Effector memory CD4-positive, alpha-beta T cell (primary cell): ENCODE measurements around the gene LRRC14B.

Experiments used
- DNase-seq, 3 donors: peaks; one replicate each; pipeline ENCODE4 v3.0.0-alpha.2; 2020
- H3K27ac ChIP-seq: 2 replicates; pipeline ENCODE4 v1.7.0; 2013; ENCODE audit warnings: mild to moderate bottlenecking, low read length, moderate library complexity; ENCODE audit not compliant: insufficient read depth, poor library complexity, severe bottlenecking
- H3K27me3 ChIP-seq: replicated peaks from 2 replicates; pipeline ENCODE4 v1.7.0; 2013; ENCODE audit warnings: mild to moderate bottlenecking, low read length; ENCODE audit not compliant: insufficient read depth, control insufficient read depth, poor library complexity, severe bottlenecking
- H3K36me3 ChIP-seq: 2 replicates; pipeline ENCODE4 v1.7.0; 2013; ENCODE audit warnings: mild to moderate bottlenecking, low read length, moderate library complexity; ENCODE audit not compliant: control insufficient read depth, insufficient read depth
- H3K4me1 ChIP-seq: 2 replicates; pipeline ENCODE4 v1.7.0; 2013; ENCODE audit warnings: low read length, mild to moderate bottlenecking; ENCODE audit not compliant: control insufficient read depth, insufficient read depth, poor library complexity, severe bottlenecking
- H3K4me3 ChIP-seq: 2 replicates; pipeline ENCODE4 v1.7.0; 2013; ENCODE audit warnings: low read length, low read depth, mild to moderate bottlenecking; ENCODE audit not compliant: insufficient read depth, poor library complexity, severe bottlenecking
- H3K9me3 ChIP-seq: 2 replicates; pipeline ENCODE4 v1.7.0; 2013; ENCODE audit warnings: mild to moderate bottlenecking, low read length, moderate library complexity; ENCODE audit not compliant: control insufficient read depth

The LRRC14B gene

GRCh38 chr5:166441-167372 is 24.6 kb upstream of the LRRC14B start:
- no peaks in the 10 kb centered on the region for H3K27me3 ChIP-seq

GRCh38 chr5:167511-167910 is 23.8 kb upstream of the LRRC14B start:
- H3K36me3 ChIP-seq, result no peaks in the 10 kb centered on the region
- H3K9me3 ChIP-seq, result no peaks in the 10 kb centered on the region
- H3K4me1 ChIP-seq, result no peaks in the 10 kb centered on the region
- H3K27ac ChIP-seq, result no peak overlapping the region
- H3K27me3 ChIP-seq, result no peaks in the 10 kb centered on the region
- DNase-seq, result no peak
- no peak overlapping the region for H3K4me3 ChIP-seq

More at GRCh38 chr5:166441-167372, 24.6 kb upstream of the LRRC14B start:
- Histone ChIP-seq H3K27ac (no peak overlapping the region), H3K36me3 (no peaks in the 10 kb centered on the region), H3K4me3 (no peak overlapping the region), H3K4me1 (no peaks in the 10 kb centered on the region), H3K9me3 (no peaks in the 10 kb centered on the region)
- no peak for DNase-seq

GRCh38 chr5:167982-168660 is 23.2 kb upstream of the LRRC14B start:
- no peak for DNase-seq
- H3K9me3 ChIP-seq, result no peaks in the 10 kb centered on the region
- H3K4me3 ChIP-seq, result no peak overlapping the region
- no peaks in the 10 kb centered on the region for H3K4me1 ChIP-seq
- no peak overlapping the region for H3K27ac ChIP-seq
- no peaks in the 10 kb centered on the region for H3K27me3 ChIP-seq
- no peaks in the 10 kb centered on the region for H3K36me3 ChIP-seq

GRCh38 chr5:169071-169727 is 22.1 kb upstream of the LRRC14B start:
- Histone ChIP-seq H3K27ac (no peak overlapping the region), H3K36me3 (no peaks in the 10 kb centered on the region), H3K4me3 (no peak overlapping the region), H3K4me1 (no peaks in the 10 kb centered on the region), H3K9me3 (no peaks in the 10 kb centered on the region), H3K27me3 (no peaks in the 10 kb centered on the region)
- no peak for DNase-seq

GRCh38 chr5:169728-170094 is 21.6 kb upstream of the LRRC14B start:
- Histone ChIP-seq H3K27me3 (no peaks in the 10 kb centered on the region), H3K27ac (no peak overlapping the region), H3K4me1 (no peaks in the 10 kb centered on the region)

GRCh38 chr5:170971-171800 is 20.1 kb upstream of the LRRC14B start:
- H3K9me3 ChIP-seq, result no peaks in the 10 kb centered on the region
- H3K27ac ChIP-seq, result no peak overlapping the region
- H3K36me3 ChIP-seq, result no peaks in the 10 kb centered on the region
- H3K27me3 ChIP-seq, result no peaks in the 10 kb centered on the region
- no peak for DNase-seq
- no peak overlapping the region for H3K4me3 ChIP-seq
- no peaks in the 10 kb centered on the region for H3K4me1 ChIP-seq

More at GRCh38 chr5:169728-170094, 21.6 kb upstream of the LRRC14B start:
- H3K36me3 ChIP-seq, result no peaks in the 10 kb centered on the region
- no peak for DNase-seq
- H3K4me3 ChIP-seq, result no peak overlapping the region
- no peaks in the 10 kb centered on the region for H3K9me3 ChIP-seq

- no peak for DNase-seq
- no peaks in the 10 kb centered on the region for H3K36me3 ChIP-seq
- no peaks in the 10 kb centered on the region for H3K27me3 ChIP-seq
- no peaks in the 10 kb centered on the region for H3K4me1 ChIP-seq
- no peak overlapping the region for H3K27ac ChIP-seq
- no peak overlapping the region for H3K4me3 ChIP-seq
- no peaks in the 10 kb centered on the region for H3K9me3 ChIP-seq
Observed at GRCh38 chr5:171801-172331, 19.4 kb upstream of the LRRC14B start.

- Histone ChIP-seq H3K27me3 (no peaks in the 10 kb centered on the region), H3K4me1 (no peaks in the 10 kb centered on the region), H3K4me3 (no peak overlapping the region), H3K36me3 (no peaks in the 10 kb centered on the region), H3K9me3 (no peaks in the 10 kb centered on the region), H3K27ac (no peak overlapping the region)
- no peak for DNase-seq
Observed at GRCh38 chr5:172421-172820, 18.9 kb upstream of the LRRC14B start.

- H3K4me3 ChIP-seq, result no peak overlapping the region
- H3K27me3 ChIP-seq, result no peaks in the 10 kb centered on the region
- no peaks in the 10 kb centered on the region for H3K9me3 ChIP-seq
- no peaks in the 10 kb centered on the region for H3K4me1 ChIP-seq
- H3K36me3 ChIP-seq, result no peaks in the 10 kb centered on the region
- no peak for DNase-seq
- H3K27ac ChIP-seq, result no peak overlapping the region
Observed at GRCh38 chr5:172841-173251, 18.4 kb upstream of the LRRC14B start.
